GM23338 (cell line): ENCODE measurements around the gene SERPINB6.
"Not testable (repeated sequence)": the region's sequence is repeated elsewhere in the genome, so short reads cannot be mapped to it uniquely, and the experiment has no call there.

Experiments
- CTCF ChIP-seq, 2 experiments: fragments of 200-600 bp in 1 of 2; sonication (generic) in 1 of 2; conservative IDR thresholded peaks; 2 replicates each; pipeline versions ENCODE4 v1.5.1 to v1.6.1; 2016 to 2017; ENCODE audit warnings: antibody characterized with exemption in 2 of 2, low read depth in 2 of 2, mild to moderate bottlenecking in 2 of 2, moderate library complexity in 1 of 2
- POLR2AphosphoS5 ChIP-seq: IDR thresholded peaks from 2 replicates; pipeline ENCODE4 v1.6.1; 2016; ENCODE audit warnings: antibody characterized with exemption, low read depth

GRCh38 chr6:2909051-2909606, 62.2 kb downstream of the SERPINB6 start:
- not testable (repeated sequence) for TF ChIP-seq CTCF (conservative IDR thresholded peaks at IDR 0.05; ENCODE audit: low read depth in 2 of 2); POLR2AphosphoS5
